H9 (cell line): Measurements from ENCODE around the gene LST1. TPM values are rescaled to one million over a fixed set of nuclear protein-coding genes. Genes with fewer than 3 reads are reported as not detected.

Experiments used
- DNase-seq: peaks from one replicate; pipeline ENCODE4 v3.0.0-alpha.2; 2017
- H2AFZ ChIP-seq: one replicate; pipeline ENCODE4 v1.6.1; 2013; ENCODE audit warnings: mild to moderate bottlenecking, low read length, control low read depth, moderate library complexity
- H2AK5ac ChIP-seq: 2 replicates; pipeline ENCODE4 v1.6.1; 2013; ENCODE audit warnings: low read length, control low read depth, mixed read lengths; ENCODE audit not compliant: insufficient read length
- H2BK120ac ChIP-seq: one replicate; pipeline ENCODE4 v1.6.1; 2013; ENCODE audit warnings: low read depth, mild to moderate bottlenecking, low read length, control low read depth, inconsistent platforms; ENCODE audit not compliant: poor library complexity, severe bottlenecking
- H2BK12ac ChIP-seq: 2 replicates; pipeline ENCODE4 v1.6.1; 2013; ENCODE audit warnings: low read length, control low read depth, mixed read lengths, low read depth; ENCODE audit not compliant: insufficient read length
- H2BK15ac ChIP-seq: 2 replicates; pipeline ENCODE4 v1.6.1; 2013; ENCODE audit warnings: low read depth, low read length, control low read depth
- H2BK20ac ChIP-seq: one replicate; pipeline ENCODE4 v1.6.1; 2013; ENCODE audit warnings: low read depth, mild to moderate bottlenecking, low read length, control low read depth, inconsistent platforms; ENCODE audit not compliant: poor library complexity, severe bottlenecking
- H2BK5ac ChIP-seq: 2 replicates; pipeline ENCODE4 v1.6.1; 2013; ENCODE audit warnings: low read length, control low read depth, mixed read lengths; ENCODE audit not compliant: insufficient read length
- H3K14ac ChIP-seq: 2 replicates; pipeline ENCODE4 v1.6.1; 2013; ENCODE audit warnings: low read length, control low read depth; ENCODE audit not compliant: insufficient read depth
- H3K18ac ChIP-seq: 2 replicates; pipeline ENCODE4 v1.6.1; 2013; ENCODE audit warnings: low read depth, mild to moderate bottlenecking, mixed read lengths, low read length, control low read depth; ENCODE audit not compliant: insufficient read length
- H3K23ac ChIP-seq: 2 replicates; pipeline ENCODE4 v1.6.1; 2013; ENCODE audit warnings: low read length, control low read depth, mixed read lengths, low read depth; ENCODE audit not compliant: insufficient read length
- H3K23me2 ChIP-seq: 2 replicates; pipeline ENCODE4 v1.6.1; 2013; ENCODE audit warnings: low read depth, mild to moderate bottlenecking, mixed read lengths, low read length, control low read depth; ENCODE audit not compliant: insufficient read length, poor library complexity, severe bottlenecking
- H3K27ac ChIP-seq: 2 replicates; pipeline ENCODE4 v1.5.1; 2013; ENCODE audit warnings: low read length, control low read depth, mixed read lengths, low read depth; ENCODE audit not compliant: insufficient read length
- H3K27me3 ChIP-seq: 2 replicates; pipeline ENCODE4 v1.6.1; 2013; ENCODE audit warnings: low read length, control low read depth, inconsistent platforms; ENCODE audit not compliant: insufficient read depth
- H3K4ac ChIP-seq: 2 replicates; pipeline ENCODE4 v1.6.1; 2013; ENCODE audit warnings: low read depth, mild to moderate bottlenecking, control low read depth, inconsistent platforms, low read length, moderate library complexity
- H3K4me1 ChIP-seq: 2 replicates; pipeline ENCODE4 v1.6.1; 2013; ENCODE audit warnings: low read length, control low read depth, inconsistent platforms; ENCODE audit not compliant: insufficient read depth
- H3K4me2 ChIP-seq: 2 replicates; pipeline ENCODE4 v1.6.1; 2013; ENCODE audit warnings: low read length, control low read depth, mixed read lengths; ENCODE audit not compliant: insufficient read length, insufficient read depth
- H3K56ac ChIP-seq: 2 replicates; pipeline ENCODE4 v1.6.1; 2013; ENCODE audit warnings: low read depth, mild to moderate bottlenecking, mixed read lengths, low read length, control low read depth; ENCODE audit not compliant: insufficient read length
- H3K79me1 ChIP-seq: 2 replicates; pipeline ENCODE4 v1.6.1; 2013; ENCODE audit warnings: low read depth, mild to moderate bottlenecking, moderate library complexity, low read length, control low read depth, inconsistent platforms; ENCODE audit not compliant: insufficient read depth, poor library complexity, severe bottlenecking
- H3K79me2 ChIP-seq: 2 replicates; pipeline ENCODE4 v1.6.1; 2013; ENCODE audit warnings: low read length, control low read depth, inconsistent platforms; ENCODE audit not compliant: insufficient read depth
- H3K9ac ChIP-seq: 2 replicates; pipeline ENCODE4 v1.6.1; 2013; ENCODE audit warnings: low read length, control low read depth, mixed read lengths; ENCODE audit not compliant: insufficient read length; ENCODE audit errors: extremely low read depth
- H3K9me3 ChIP-seq: one replicate; pipeline ENCODE4 v1.6.1; 2013; ENCODE audit warnings: low read depth, low read length, inconsistent platforms; ENCODE audit not compliant: control insufficient read depth
- H3T11ph ChIP-seq: one replicate; pipeline ENCODE4 v1.6.1; 2013; ENCODE audit warnings: mild to moderate bottlenecking, low read length, control low read depth, inconsistent platforms
- H4K20me1 ChIP-seq: one replicate; pipeline ENCODE4 v1.6.1; 2013; ENCODE audit not compliant: control insufficient read depth, insufficient read length, insufficient read depth
- H4K5ac ChIP-seq: 2 replicates; pipeline ENCODE4 v1.6.1; 2013; ENCODE audit warnings: low read depth, mild to moderate bottlenecking, mixed read lengths, low read length, control low read depth; ENCODE audit not compliant: insufficient read length
- H4K8ac ChIP-seq: replicated peaks from 2 replicates; pipeline ENCODE4 v1.6.1; 2013; ENCODE audit warnings: low read length, control low read depth, mixed read lengths, low read depth; ENCODE audit not compliant: insufficient read length
- H4K91ac ChIP-seq: 2 replicates; pipeline ENCODE4 v1.6.1; 2013; ENCODE audit warnings: low read depth, mild to moderate bottlenecking, moderate library complexity, mixed read lengths, low read length, control low read depth; ENCODE audit not compliant: insufficient read length
- H3K27ac Mint-ChIP-seq, 3 experiments: 2 replicates in 2 of 3; 3 replicates in 1 of 3; pipeline ENCODE4 v1.8.0; 2020 to 2021; ENCODE audit warnings: mixed read lengths in 3 of 3, mild to moderate bottlenecking in 1 of 3, moderate library complexity in 1 of 3
- H3K27me3 Mint-ChIP-seq: 2 replicates; pipeline ENCODE4 v1.8.0; 2021; ENCODE audit warnings: low read depth, mild to moderate bottlenecking, moderate library complexity, mixed read lengths
- H3K36me3 Mint-ChIP-seq, 3 experiments: 2 replicates in 2 of 3; 3 replicates in 1 of 3; pipeline ENCODE4 v1.8.0; 2020 to 2021; ENCODE audit warnings: low read depth in 3 of 3, mixed read lengths in 3 of 3; ENCODE audit not compliant: insufficient read depth in 1 of 3
- H3K4me1 Mint-ChIP-seq, 2 experiments: 2 replicates each; pipeline ENCODE4 v1.8.0; 2020; ENCODE audit warnings: mixed read lengths in 2 of 2
- H3K4me3 Mint-ChIP-seq, 2 experiments: 2 replicates in 1 of 2; 3 replicates in 1 of 2; pipeline ENCODE4 v1.8.0; 2020 to 2021; ENCODE audit warnings: mild to moderate bottlenecking in 2 of 2, mixed read lengths in 2 of 2, moderate library complexity in 1 of 2
- H3K9me3 Mint-ChIP-seq, 2 experiments: 2 replicates in 1 of 2; 3 replicates in 1 of 2; pipeline ENCODE4 v1.8.0; 2020; ENCODE audit warnings: mild to moderate bottlenecking in 2 of 2, mixed read lengths in 2 of 2, moderate library complexity in 1 of 2
- CTCF ChIP-seq: fragments of 200-600 bp; sonication (generic); conservative IDR thresholded peaks from 3 replicates; pipeline ENCODE4 v1.8.0; 2021; ENCODE audit warnings: antibody characterized with exemption, mild to moderate bottlenecking
- WGBS: extraction: QIAGEN DNeasy Blood & Tissue Kit; methylation state at CpG from one replicate; pipeline ENCODE4 v1.1.7; 2013; ENCODE audit warnings: missing lambda C conversion rate, low lambda C conversion rate, mixed read lengths; ENCODE audit not compliant: insufficient read length; ENCODE audit errors: extremely low coverage; 5-methylcytosine and 5-hydroxymethylcytosine counted together
- total RNA-seq: library from RNA; stranded (reverse); gene quantifications from 2 replicates; pipeline ENCODE4 v1.2.1, GENCODE V29; 2021

LST1 gene
- total RNA-seq, 1 experiment from 2014 or later = not detected

GRCh38 chr6:31546339-31546957 lies 39.6 kb upstream of the LST1 start, which contains the start of gene ATP6V1G2:
TSS of gene ATP6V1G2 (minus strand) at chr6:31546608. CDS start at chr6:31546559, 49 bp downstream.
- Mint-ChIP-seq H3K4me1 (peaks cover 20 to 30% of the 10 kb centered on the region in 2 experiments), H3K36me3 (peaks cover 7 to 30% (median 22%) of the 10 kb centered on the region in 3 experiments), H3K9me3 (no peaks in the 10 kb centered on the region; a peak in 1 of 5 replicates), H3K27ac (peak within 1 kb of the TSS; percentile 83 to 97 (median 94)), H3K27me3 (no peaks in the 10 kb centered on the region), H3K4me3 (peak within 1 kb of the TSS; percentile 70 to 84)
- no peak within 1 kb of the TSS for H3K56ac ChIP-seq
- no peak within 1 kb of the TSS for H2BK120ac ChIP-seq
- no peak within 1 kb of the TSS for H3K27ac ChIP-seq
- H3K18ac ChIP-seq = no peak within 1 kb of the TSS
- no peaks in the 10 kb centered on the region for H3K23me2 ChIP-seq
- no peaks in the 10 kb centered on the region for H4K20me1 ChIP-seq
- no peak within 1 kb of the TSS for H2BK20ac ChIP-seq
- no peak within 1 kb of the TSS for H3K4ac ChIP-seq
- no peak within 1 kb of the TSS for H4K8ac ChIP-seq
- H3K4me1 ChIP-seq = no peaks in the 10 kb centered on the region; the same call in 1 of the 2 replicates
- H3K14ac ChIP-seq = no peak within 1 kb of the TSS
- no peak within 1 kb of the TSS for H2AFZ ChIP-seq
- peak; percentile 99 for DNase-seq
- H3K23ac ChIP-seq = no peak within 1 kb of the TSS
- no peak within 1 kb of the TSS for H4K91ac ChIP-seq
- no peaks in the 10 kb centered on the region for H3K9me3 ChIP-seq
- H4K5ac ChIP-seq = no peak within 1 kb of the TSS
- peak within 1 kb of the TSS; percentile 56 for H3K4me2 ChIP-seq
- no peak within 1 kb of the TSS for H2BK15ac ChIP-seq
- H3T11ph ChIP-seq = no peak within 1 kb of the TSS
- H3K9ac ChIP-seq = peak within 1 kb of the TSS; percentile 12
- no peaks in the 10 kb centered on the region; the same call in 1 of the 2 replicates for H3K79me2 ChIP-seq
- H3K79me1 ChIP-seq = peaks cover 3% of the 10 kb centered on the region
- H2BK5ac ChIP-seq = no peak within 1 kb of the TSS
- H2AK5ac ChIP-seq = no peak within 1 kb of the TSS
- no CpG with 5 or more reads among the region's 11 CpGs for WGBS
- peak; percentile 96 for TF ChIP-seq CTCF
- H3K27me3 ChIP-seq = no peaks in the 10 kb centered on the region
- no peak within 1 kb of the TSS for H2BK12ac ChIP-seq
